K562 (cell line): Measurements from ENCODE around the gene B3GAT3. TPM values are rescaled to one million over a fixed set of nuclear protein-coding genes. Genes with fewer than 3 reads are reported as not detected.

Source experiments
- GTF2A2 ChIP-seq: IDR thresholded peaks from 2 replicates; pipeline ENCODE4 v1.6.1; 2016; ENCODE audit warnings: mild to moderate bottlenecking, missing genetic modification characterization, missing compliant biosample characterization
- HIVEP1 ChIP-seq: fragments of 250-450 bp; sonication (Bioruptor Pico); IDR thresholded peaks from 2 replicates; pipeline ENCODE4 v1.4.0; 2020; ENCODE audit warnings: mild to moderate bottlenecking
- NCOA1 ChIP-seq: fragments of 450-650 bp; IDR thresholded peaks from 2 replicates; pipeline ENCODE4 v1.6.1; 2016; ENCODE audit warnings: low read depth
- RBM34 ChIP-seq: fragments of 200-400 bp; formaldehyde crosslinking; IDR thresholded peaks from 2 replicates; pipeline ENCODE4 v1.6.1; 2018; ENCODE audit warnings: low read length, borderline replicate concordance; ENCODE audit not compliant: insufficient read depth
- SIRT6 ChIP-seq: IDR thresholded peaks from one replicate; pipeline ENCODE4 v1.6.1; 2012; ENCODE audit warnings: low read depth, mild to moderate bottlenecking, control low read depth, inconsistent platforms, low read length, moderate library complexity
- SNRNP70 ChIP-seq: fragments of 200-400 bp; formaldehyde crosslinking; optimal IDR thresholded peaks from 2 replicates; pipeline ENCODE3; 2017; ENCODE audit warnings: low read depth, low read length
- SPI1 ChIP-seq: IDR thresholded peaks from 2 replicates; pipeline ENCODE4 v1.6.1; 2011; ENCODE audit warnings: low read depth, low read length, control low read depth, borderline replicate concordance
- TBP ChIP-seq: optimal IDR thresholded peaks from 2 replicates; pipeline ENCODE3; 2011; ENCODE audit warnings: low read depth, low read length, improper control_type of control experiment
- ZNF124 ChIP-seq: sonication (generic); formaldehyde crosslinking; IDR thresholded peaks from 2 replicates; pipeline ENCODE4 v1.8.1; 2022; ENCODE audit warnings: missing genetic modification reagents
- ZNF551 ChIP-seq: fragments of 250-450 bp; sonication (Bioruptor Pico); IDR thresholded peaks from 2 replicates; pipeline ENCODE4 v1.5.0; 2021; ENCODE audit warnings: mild to moderate bottlenecking, moderate library complexity
- ZNF584 ChIP-seq: fragments of 200-800 bp; sonication (Bioruptor generic); IDR thresholded peaks from 2 replicates; pipeline ENCODE4 v1.6.1; 2016; ENCODE audit warnings: low read depth, mild to moderate bottlenecking, missing genetic modification characterization, missing compliant biosample characterization
- polyA plus RNA-seq, 8 experiments: library from polyadenylated mRNA; depleted of rRNA in 4 of 8; stranded (reverse) in 5 of 8; unstranded in 3 of 8; fragments of >200 nt; fragmentation: Nextera tagmentation in 2 of 8; fragmentation: Illumina TruSeq in 1 of 8; extraction: Ambion mirVana in 2 of 8; extraction: Trizol in 1 of 8; gene quantifications; 2 replicates each; pipeline versions ENCODE4 v1.2.1 to v1.2.3, GENCODE V29; 2011 to 2014; ENCODE audit warnings: inconsistent platforms in 1 of 8, missing spikeins in 1 of 8
- total RNA-seq, 7 experiments: library from RNA; depleted of rRNA in 6 of 7; stranded (reverse); fragments of >200 nt in 6 of 7; fragmentation: Illumina TruSeq in 2 of 7; extraction: Trizol in 2 of 7; gene quantifications; 2 replicates each; pipeline versions ENCODE4 v1.2.1 to v1.2.3, GENCODE V29; 2011 to 2021; ENCODE audit warnings: low replicate concordance in 1 of 7
- TF ChIP-seq, protein P1 (sequence below): fragments of 450-650 bp; IDR thresholded peaks from 2 replicates; pipeline ENCODE4 v1.6.1; 2017; ENCODE audit warnings: antibody characterized with exemption, mild to moderate bottlenecking
- TF ChIP-seq, protein P2 (sequence below): fragments of 250-450 bp; sonication (Bioruptor Pico); IDR thresholded peaks from 2 replicates; pipeline ENCODE4 v1.4.0; 2020
- TF ChIP-seq, protein P3 (sequence below): sonication (generic); formaldehyde crosslinking; IDR thresholded peaks from 2 replicates; pipeline ENCODE4 v1.8.1; 2023; ENCODE audit warnings: missing genetic modification reagents, mild to moderate bottlenecking, borderline replicate concordance
- TF ChIP-seq, protein P4 (sequence below): fragments of 250-450 bp; sonication (Bioruptor Pico); IDR thresholded peaks from 2 replicates; pipeline ENCODE4 v1.5.1; 2021; ENCODE audit warnings: mild to moderate bottlenecking

The B3GAT3 gene
- total and polyA plus RNA-seq, 9 of the 15 experiments (the other 6 are each of a cell fraction or from before 2014, with no cell fraction given): 0.30 to 64.0 (median 21.4) TPM

DNA sequence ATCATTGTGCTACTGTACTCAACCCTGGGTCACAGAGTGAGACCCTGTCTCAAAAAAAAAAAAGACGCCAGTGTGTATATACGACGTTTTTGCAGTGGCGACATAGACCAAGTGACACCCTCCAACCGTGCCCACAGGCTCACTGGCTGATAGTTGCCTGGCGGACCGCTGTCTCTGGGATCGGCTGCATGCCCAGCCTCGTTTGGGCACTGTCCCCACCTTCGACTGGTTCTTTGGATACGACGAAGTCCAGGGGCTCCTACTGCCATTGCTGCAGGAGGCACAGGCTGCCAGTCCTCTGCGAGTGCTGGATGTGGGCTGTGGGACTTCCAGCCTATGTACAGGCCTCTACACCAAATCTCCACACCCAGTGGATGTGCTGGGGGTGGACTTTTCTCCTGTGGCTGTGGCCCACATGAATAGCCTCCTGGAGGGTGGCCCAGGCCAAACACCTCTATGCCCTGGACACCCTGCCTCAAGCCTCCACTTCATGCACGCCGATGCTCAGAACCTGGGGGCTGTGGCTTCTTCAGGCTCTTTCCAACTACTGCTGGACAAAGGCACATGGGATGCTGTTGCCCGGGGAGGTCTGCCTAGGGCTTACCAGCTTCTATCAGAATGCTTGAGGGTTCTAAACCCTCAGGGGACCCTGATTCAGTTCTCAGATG lies 44.6 kb upstream of the B3GAT3 start (continued):
- TF ChIP-seq NCOA1: no peak
- TF ChIP-seq ZNF584: no peak
- no peak for TF ChIP-seq RBM34
- no peak for TF ChIP-seq ZNF551 (CRISPR knock-in tag)
- TF ChIP-seq GTF2A2: no peak
- no peak for TF ChIP-seq ZNF124 (CRISPR knock-in tag)
- TF ChIP-seq, protein P1, sequence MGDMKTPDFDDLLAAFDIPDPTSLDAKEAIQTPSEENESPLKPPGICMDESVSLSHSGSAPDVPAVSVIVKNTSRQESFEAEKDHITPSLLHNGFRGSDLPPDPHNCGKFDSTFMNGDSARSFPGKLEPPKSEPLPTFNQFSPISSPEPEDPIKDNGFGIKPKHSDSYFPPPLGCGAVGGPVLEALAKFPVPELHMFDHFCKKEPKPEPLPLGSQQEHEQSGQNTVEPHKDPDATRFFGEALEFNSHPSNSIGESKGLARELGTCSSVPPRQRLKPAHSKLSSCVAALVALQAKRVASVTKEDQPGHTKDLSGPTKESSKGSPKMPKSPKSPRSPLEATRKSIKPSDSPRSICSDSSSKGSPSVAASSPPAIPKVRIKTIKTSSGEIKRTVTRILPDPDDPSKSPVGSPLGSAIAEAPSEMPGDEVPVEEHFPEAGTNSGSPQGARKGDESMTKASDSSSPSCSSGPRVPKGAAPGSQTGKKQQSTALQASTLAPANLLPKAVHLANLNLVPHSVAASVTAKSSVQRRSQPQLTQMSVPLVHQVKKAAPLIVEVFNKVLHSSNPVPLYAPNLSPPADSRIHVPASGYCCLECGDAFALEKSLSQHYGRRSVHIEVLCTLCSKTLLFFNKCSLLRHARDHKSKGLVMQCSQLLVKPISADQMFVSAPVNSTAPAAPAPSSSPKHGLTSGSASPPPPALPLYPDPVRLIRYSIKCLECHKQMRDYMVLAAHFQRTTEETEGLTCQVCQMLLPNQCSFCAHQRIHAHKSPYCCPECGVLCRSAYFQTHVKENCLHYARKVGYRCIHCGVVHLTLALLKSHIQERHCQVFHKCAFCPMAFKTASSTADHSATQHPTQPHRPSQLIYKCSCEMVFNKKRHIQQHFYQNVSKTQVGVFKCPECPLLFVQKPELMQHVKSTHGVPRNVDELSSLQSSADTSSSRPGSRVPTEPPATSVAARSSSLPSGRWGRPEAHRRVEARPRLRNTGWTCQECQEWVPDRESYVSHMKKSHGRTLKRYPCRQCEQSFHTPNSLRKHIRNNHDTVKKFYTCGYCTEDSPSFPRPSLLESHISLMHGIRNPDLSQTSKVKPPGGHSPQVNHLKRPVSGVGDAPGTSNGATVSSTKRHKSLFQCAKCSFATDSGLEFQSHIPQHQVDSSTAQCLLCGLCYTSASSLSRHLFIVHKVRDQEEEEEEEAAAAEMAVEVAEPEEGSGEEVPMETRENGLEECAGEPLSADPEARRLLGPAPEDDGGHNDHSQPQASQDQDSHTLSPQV: no peak
- TF ChIP-seq SIRT6: peak; percentile 52
- TF ChIP-seq SNRNP70: peak; percentile 89
- TF ChIP-seq, protein P2, sequence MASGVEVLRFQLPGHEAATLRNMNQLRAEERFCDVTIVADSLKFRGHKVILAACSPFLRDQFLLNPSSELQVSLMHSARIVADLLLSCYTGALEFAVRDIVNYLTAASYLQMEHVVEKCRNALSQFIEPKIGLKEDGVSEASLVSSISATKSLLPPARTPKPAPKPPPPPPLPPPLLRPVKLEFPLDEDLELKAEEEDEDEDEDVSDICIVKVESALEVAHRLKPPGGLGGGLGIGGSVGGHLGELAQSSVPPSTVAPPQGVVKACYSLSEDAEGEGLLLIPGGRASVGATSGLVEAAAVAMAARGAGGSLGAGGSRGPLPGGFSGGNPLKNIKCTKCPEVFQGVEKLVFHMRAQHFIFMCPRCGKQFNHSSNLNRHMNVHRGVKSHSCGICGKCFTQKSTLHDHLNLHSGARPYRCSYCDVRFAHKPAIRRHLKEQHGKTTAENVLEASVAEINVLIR: no peak
- TF ChIP-seq, protein P3, sequence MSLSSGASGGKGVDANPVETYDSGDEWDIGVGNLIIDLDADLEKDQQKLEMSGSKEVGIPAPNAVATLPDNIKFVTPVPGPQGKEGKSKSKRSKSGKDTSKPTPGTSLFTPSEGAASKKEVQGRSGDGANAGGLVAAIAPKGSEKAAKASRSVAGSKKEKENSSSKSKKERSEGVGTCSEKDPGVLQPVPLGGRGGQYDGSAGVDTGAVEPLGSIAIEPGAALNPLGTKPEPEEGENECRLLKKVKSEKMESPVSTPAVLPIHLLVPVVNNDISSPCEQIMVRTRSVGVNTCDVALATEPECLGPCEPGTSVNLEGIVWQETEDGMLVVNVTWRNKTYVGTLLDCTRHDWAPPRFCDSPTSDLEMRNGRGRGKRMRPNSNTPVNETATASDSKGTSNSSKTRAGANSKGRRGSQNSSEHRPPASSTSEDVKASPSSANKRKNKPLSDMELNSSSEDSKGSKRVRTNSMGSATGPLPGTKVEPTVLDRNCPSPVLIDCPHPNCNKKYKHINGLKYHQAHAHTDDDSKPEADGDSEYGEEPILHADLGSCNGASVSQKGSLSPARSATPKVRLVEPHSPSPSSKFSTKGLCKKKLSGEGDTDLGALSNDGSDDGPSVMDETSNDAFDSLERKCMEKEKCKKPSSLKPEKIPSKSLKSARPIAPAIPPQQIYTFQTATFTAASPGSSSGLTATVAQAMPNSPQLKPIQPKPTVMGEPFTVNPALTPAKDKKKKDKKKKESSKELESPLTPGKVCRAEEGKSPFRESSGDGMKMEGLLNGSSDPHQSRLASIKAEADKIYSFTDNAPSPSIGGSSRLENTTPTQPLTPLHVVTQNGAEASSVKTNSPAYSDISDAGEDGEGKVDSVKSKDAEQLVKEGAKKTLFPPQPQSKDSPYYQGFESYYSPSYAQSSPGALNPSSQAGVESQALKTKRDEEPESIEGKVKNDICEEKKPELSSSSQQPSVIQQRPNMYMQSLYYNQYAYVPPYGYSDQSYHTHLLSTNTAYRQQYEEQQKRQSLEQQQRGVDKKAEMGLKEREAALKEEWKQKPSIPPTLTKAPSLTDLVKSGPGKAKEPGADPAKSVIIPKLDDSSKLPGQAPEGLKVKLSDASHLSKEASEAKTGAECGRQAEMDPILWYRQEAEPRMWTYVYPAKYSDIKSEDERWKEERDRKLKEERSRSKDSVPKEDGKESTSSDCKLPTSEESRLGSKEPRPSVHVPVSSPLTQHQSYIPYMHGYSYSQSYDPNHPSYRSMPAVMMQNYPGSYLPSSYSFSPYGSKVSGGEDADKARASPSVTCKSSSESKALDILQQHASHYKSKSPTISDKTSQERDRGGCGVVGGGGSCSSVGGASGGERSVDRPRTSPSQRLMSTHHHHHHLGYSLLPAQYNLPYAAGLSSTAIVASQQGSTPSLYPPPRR (CRISPR knock-in tag): no peak
- TF ChIP-seq SPI1: no peak
- TF ChIP-seq, protein P4, sequence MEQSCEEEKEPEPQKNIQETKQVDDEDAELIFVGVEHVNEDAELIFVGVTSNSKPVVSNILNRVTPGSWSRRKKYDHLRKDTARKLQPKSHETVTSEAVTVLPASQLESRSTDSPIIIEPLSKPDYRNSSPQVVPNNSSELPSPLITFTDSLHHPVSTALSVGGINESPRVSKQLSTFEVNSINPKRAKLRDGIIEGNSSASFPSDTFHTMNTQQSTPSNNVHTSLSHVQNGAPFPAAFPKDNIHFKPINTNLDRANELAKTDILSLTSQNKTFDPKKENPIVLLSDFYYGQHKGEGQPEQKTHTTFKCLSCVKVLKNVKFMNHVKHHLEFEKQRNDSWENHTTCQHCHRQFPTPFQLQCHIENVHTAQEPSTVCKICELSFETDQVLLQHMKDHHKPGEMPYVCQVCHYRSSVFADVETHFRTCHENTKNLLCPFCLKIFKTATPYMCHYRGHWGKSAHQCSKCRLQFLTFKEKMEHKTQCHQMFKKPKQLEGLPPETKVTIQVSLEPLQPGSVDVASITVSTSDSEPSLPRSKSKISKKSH (CRISPR knock-in tag): no peak
- no peak for TF ChIP-seq TBP
- TF ChIP-seq HIVEP1 (CRISPR knock-in tag): no peak
